HG02798 (cell line): Measurements from ENCODE around the gene MYH9.
"Not testable (repeated sequence)": the region's sequence is repeated elsewhere in the genome, so short reads cannot be mapped to it uniquely, and the experiment has no call there.

ENCODE experiments used
- ATAC-seq: cut with Tn5 transposase; IDR thresholded peaks from one replicate; pipeline ENCODE4 v1.9.1; 2021; ENCODE audit warnings: mild to moderate bottlenecking; ENCODE audit not compliant: unreplicated experiment, poor library complexity

MYH9 gene

DNA sequence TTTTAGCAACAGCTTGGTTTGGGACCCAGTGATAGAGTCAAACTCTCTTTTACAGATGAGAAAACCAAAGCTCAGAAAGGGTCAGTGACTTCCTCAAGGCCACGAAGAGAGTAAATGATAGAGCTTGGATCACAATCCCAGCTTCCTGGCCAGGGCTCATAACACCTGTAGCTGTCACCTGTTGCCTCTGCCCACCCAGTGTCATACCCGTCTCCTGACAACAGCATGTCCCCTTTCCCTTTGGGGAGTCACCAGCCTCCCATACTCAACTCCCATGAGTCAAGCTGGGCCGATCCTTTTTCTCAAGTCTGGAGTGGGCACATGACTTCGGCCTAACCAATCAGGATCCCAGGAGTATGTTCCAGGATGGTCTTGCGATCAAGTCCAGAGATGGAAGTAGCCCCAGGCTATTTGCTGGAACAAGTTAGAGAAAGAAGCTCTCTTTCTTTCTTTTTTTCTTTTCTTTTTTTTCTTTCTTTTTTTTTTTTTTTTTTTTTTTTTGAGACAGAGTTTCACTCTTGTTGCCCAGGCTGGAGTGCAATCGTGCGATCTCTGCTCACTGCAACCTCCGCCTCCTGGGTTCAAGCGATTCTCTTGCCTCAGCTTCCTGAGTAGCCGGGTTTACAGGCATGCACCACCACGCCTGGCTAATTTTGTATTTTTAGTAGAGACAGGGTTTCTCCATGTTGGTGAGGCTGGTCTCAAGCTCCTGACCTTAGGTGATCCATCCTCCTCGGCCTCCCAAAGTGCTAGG is 27.8 kb upstream of the MYH9 start:
- ATAC-seq, result no peak

DNA sequence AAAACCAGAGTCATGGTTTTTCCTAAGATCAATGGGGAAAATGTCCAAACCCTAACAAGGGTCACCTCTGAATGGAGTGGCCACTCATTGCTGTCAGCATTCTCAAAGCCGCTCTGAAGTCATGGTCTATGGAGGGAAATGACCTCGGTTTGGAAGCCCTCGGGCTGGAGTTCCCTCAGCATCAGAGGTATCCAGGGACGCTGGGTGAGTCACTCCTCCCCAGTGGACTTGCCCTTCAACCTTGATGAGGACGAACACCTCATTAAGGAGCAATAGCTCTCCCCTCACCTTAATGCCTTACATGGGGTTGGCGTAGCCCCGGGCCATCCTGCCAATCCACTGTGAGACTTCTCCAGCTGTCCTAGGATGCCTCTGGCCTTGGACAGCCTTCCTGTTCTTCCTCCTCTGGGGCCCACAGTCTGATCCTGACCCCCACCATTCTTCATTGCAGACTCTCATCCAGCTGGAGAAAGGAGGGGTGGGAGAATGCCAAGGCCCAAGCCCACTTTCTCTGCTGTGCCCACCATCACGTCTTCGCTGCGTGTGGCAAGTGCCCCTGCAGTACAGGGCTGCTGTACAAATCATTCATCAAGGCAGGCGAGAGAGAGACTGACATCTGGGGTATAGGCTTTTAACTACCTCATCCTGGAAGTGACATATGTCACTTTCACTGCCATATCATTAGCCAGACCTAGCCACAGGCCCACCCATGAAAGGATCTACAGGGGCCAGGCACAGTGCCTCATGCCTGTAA is 25.4 kb upstream of the MYH9 start:
- ATAC-seq, result no peak

DNA sequence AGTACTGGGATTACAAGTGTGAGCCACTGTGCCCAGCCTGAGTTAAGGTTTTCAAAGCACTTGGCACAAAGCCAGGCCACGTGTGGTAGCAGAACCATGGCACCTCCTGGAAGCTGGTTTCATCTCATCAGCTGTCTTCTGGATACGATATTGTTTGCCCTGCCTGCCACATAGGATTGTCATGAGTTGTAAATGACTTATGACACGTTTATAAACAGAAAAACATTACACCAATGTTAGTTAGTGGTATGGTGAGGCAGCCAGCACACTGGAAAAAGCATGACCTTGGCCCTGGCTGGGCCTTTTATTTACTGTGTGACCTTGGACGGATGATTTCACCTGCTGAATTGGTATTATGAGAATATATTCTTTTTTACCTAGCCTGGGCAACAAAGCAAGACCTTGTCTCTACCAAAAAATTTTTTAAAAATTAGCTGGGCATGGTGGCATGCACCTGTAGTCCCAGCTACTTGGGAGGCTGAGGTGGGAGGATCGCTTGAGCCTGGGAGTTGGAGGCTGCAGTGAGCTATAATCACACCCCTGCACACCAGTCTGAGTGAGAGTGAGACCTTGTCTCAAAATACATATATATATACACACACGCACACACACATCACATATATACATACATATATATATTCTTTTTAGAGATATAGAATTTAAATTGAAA is 24.0 kb upstream of the MYH9 start:
- no peak for ATAC-seq

DNA sequence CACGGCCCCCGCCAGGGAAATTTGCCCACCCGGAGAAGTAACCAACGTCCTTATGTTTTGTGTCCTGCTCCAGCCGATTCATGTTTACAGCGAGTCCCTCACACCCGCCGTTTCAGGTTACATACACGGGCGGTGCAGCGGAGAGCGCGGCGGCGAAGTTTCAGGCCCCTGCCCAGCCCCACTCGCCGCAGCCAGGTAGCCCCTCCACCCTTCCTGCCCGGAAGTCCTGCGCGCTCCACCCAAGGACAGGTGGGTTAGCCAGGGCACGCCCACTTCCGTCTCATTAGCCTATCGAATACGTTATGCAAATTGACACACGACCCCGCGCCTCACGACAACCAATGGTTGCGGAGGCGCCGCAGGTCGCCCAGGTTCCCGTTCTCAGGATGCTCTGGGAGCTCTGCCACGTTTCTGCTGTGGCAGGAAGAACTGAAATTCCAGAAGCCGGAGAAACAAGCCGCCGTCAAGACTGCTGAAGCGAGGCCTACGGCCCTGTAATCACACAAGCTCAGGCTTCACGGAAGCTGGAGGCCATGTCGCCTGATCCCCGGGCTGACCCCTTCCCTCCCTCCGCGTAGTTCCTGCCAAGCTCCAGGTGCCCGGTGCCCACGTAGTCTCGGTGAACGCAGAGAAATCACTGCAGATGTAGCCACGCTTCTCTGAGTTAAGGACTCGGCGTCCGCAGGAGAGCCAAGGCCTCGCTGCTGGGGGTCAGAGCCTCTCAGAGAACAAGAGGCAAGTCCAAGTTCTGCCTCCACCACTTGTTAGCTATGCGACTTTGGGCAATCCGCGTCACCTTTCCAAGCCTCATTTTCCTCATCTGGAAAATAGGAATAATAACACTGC is 22.4 kb upstream of the MYH9 start:
- ATAC-seq, result no peak

DNA sequence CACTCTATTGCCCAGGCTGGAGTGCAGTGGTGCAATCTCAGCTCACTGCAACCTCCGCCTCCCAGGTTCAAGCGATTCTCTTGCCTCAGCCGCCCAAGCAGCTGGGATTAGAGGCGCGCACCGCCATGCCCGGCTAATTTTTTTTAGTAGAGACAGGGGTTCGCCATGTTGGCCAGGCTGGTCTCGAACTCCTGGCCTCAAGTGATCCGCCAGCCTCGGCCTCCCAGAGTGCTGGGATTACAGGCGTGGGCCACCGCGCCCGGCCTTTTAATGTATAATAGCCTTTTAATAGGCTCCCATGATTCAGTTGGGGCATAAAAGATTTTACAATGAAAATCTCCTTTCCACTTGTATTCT is 21.8 kb upstream of the MYH9 start:
- ATAC-seq, result not testable (repeated sequence)

DNA sequence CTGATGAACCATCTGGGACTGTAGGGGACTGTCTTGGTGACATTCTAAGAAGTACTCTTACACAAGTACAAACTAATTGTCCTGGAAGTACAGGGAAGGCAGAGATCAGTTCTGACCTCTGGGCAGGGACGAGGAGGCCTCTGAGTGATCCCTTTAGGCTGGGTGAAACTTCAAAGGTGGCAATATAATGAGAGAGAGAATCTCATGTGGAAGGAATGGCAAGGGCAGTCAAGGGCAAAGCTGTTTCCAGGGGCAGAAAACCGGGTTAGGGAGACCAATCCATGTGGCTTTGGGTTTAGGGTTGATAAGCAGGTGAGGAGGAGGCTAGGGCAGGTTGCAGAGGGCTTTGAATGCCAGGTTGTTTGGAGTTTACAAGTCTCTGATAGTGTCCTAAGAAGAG is 21.3 kb upstream of the MYH9 start:
- ATAC-seq, result no peak

DNA sequence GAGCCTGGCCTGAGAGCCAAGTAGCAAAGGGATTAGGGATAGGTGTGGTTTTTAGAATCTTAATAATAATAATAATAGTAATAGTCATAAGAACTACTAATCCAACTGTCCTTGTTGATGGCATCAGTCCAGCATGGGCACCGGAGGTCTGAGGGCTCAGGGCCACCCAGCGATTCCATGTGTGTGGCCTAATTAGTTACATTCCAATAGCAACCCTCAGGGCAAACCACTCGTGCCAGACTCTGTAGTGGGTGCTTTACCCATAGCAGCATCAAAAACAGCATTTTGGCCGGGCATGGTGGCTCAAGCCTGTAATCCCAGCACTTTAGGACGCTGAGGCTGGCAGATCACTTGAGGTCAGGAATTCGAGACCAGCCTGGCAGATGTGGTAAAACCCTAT is 19.0 kb upstream of the MYH9 start:
- ATAC-seq, result no peak

DNA sequence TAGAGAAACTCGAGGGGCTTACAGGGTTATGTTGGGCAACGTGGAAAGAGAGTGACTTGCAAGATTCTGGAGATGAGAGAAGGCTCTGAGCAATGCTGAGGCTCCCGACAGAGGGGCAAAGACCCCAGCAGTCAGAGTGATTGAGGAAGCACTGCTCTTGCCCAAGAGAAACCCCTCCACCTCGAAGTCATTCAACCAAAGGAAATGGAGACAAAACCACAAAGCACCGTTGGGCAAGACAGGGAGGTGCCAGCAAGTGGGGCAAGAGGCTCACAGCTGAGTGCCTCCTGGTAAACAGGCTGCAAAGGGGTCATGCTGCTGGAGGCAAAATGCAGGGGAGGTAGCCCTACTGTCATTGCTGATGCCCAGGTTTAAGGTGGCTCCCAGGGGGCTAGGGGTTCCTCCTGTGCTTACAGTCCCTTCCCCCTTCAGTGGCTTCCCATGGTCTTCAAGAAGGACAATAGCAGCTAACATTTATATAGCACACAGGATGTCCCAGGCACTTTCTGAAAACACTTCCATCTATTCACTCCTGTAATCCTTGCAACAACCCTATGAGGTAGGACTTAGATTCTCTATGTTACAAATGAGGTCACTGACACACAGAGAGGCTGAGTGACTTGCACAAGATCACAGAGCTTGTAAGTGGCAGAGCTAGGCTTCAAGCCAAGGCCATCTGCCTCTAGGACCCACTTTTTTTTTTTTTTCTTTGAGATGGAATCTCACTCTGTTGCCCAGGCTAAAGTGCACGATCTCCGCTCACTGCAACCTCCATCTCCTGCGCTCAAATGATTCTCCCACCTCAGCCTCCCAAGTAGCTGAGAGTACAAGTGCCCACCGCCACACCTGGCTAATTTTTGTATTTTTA is 18.1 kb upstream of the MYH9 start:
- ATAC-seq, result no peak

DNA sequence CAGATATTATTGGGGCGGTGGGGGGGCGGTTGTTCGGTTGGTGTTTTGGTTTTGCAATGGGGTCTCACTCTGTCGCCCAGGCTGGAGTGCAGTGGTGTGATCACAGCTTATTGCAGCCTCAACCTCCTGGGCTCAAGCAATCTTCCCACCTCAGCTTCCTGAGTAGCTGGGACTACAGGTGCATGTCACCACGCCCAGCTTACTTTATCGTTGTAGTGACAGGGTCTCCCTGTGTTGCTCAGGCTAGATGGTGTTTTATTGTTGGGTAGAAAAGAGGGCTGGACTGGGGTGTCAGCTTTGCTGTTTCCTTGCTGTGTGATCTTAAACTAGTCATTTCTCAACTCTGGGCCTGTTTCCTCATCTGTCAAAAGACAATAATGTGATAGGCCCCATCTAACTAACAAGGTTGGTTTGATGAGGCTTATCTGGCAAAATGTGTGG is 17.5 kb upstream of the MYH9 start:
- ATAC-seq, result no peak

DNA sequence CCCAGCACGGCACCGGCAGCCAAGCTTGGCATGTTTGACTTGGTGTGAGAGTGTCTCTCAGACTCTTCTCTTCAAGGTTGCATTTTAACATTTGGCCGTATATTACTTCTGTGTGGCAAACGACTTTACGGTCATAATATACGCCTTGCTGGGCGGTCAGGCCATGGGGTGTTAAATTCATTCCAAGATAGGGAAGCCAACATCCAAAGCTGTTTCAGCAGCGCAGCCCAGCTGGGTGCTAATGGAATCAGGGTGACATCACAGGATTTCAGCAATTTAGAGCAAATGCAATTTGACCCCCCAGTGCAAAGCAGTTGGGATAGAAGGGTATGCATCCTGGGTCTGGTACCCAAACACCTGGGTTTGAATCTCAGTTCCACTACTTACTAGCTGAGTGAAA is 16.7 kb upstream of the MYH9 start:
- no peak for ATAC-seq

DNA sequence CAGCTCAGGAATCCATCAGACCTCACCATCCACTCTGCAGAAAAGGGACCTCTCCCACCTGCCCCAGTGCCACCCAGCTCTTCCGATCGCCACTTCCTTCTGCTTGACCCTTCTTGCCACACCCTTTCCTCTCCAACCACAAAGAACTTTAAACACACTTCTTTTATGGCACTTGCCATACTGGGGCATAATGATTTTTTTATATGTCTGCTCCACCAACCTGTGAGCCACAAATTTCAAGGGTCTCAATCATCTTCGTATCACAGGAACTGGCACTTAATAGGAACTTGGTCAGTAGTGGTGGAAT is 11.7 kb upstream of the MYH9 start:
- no peak for ATAC-seq

DNA sequence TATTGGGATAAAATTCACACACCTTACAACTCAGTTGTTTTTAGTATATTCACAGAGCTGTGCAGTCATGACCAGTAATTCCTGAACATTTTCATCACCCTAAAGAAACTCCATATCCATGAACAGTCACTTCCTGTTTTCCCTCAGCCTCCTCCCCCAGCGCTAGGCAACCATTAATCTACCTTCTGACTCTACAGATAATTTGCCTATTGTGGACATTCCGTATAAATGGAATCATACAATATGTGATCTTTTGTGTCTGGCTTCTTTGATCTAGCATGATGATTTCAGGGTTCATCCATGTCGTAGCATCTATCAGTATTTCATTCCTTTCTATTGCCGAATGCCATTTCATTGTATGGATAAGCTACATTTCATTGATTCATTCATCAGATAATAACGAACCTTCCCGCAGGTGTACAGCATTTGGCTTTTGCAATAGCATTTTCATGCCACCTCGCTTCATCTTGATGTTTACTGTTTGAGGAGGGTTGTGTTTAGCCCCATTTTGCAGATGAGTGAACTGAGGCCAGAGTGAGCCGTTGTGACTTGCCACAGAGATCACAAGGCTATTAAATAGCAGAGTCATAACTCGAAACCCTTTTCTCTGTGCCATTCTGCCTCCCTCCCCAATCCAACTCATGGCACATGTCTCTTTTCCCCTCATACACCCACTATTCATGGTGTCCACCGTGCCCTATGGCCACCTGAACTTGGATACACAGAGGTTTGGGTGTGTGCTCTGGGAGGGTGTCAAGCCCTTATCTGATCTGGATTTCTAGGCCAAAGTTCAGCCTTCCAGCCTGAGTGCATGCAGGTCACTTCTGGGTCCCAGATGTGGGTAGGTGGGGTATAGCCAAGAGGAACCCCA is 11.1 kb upstream of the MYH9 start:
- no peak for ATAC-seq

DNA sequence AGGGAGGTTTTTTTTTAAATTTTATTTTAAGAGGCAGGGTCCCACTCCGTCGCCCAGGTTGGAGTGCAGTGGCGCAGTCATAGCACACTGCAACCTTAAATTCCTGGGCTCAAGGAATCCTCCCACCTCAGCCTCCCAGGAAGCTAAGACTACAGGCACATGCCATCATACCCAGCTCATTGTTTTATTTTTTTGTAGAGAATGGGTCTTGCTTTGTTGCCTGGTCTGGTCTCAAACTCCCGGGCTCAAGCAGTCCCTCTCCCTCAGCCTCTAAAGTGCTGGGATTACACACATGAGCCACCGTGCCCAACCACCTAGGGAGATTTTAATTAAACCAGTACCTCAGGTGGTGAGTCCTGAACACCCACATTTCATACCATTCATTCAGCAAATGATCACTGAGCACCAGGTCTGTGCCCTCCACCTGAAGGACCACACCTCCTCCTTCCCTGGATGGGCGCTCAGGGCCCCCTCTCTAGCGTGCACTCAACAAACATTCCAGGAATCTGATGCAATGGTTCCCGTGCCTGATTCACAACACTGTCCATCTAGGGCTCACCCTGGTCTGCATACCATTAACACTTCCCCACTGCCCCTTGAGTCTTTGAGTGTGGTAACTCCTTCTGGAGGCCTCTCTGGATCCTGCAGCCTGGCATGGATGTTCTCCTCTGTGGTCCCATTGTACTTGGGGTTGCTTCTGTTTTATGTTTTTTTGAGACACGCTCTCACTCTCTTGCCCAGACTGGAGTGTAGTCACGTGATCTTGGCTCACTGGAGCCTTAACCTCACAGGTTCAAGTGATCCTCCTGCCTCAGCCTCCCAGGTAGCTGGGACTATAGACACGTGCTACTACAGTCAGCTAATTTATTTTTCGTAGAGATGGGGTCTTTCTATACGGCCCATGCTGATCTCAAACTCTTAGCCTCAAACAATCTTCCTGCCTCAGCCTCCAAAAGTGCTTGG is 9.6 kb upstream of the MYH9 start:
- ATAC-seq, result no peak

DNA sequence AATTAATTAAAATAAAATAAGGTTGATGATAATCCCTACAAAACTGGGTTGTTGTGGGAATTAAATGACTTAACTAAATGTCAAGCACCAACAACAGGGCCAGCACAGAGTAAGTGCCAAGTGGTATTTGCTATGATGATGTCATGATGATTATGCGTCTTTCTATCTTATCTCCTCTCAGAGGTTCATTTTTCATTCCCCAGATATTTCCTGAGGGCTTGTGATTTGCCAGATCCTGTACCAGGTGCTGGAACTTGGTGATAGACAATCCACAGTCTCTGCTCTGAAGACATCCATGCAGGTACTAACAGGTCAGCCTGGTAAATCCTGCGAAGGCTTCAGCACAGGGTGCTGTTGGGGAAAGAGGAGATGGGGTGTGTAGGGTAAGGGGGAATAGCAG is 8.1 kb upstream of the MYH9 start:
- ATAC-seq, result no peak

DNA sequence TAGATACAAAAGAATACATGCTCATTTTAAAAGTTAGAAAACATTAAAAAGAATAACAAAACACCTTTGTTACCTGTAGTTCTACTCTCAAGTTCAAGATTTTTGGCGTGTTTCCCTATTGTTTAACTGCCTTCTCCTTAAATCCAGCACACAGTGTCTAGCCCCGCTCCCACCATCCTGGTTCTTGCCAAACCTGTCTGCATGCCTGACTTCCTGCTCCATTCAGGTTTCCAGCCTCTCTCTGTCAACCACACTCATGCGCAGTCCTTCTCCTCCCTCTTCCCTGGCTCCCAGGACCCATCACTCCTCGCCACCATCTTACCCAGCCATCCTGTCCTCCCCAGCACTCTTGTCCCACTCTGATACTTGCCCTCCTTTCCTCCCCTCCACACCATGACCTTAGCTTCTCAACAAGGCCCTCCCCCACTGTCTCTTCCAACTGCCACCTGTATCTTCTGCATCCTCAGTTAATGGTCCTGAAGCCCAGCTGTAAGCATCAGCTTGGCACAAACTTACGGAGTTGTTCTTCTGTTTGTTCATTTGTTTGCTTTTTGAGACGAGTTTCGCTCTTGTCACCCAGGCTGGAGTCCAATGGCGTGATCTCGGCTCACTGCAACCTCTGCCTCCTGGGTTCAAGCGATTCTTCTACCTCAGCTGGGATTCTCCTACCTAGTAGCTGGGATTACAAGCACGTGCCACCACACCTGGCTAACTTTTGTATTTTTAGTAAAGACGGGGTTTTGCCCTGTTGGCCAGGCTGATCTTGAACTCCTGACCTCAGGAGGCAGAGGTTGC is 7.5 kb upstream of the MYH9 start:
- ATAC-seq, result no peak

DNA sequence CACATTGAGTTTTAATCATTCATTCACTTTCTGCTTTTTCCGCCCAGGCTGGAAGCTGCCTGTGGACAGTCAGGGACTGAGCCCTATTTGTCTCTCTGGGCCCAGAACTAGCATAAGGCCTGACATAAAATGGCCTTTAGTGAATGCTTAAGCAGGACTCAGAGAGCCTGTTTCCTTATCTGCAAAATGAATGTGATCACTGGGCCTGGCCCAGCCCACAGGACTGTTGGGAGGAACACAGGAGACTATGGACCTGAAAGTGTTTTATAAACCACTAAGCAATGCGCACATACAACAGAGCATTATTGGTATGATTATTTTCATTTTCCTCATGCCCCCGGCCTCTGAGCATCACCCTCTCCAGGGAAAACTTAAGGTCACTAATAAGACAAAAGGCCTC is 3.9 kb upstream of the MYH9 start:
- ATAC-seq, result no peak

DNA sequence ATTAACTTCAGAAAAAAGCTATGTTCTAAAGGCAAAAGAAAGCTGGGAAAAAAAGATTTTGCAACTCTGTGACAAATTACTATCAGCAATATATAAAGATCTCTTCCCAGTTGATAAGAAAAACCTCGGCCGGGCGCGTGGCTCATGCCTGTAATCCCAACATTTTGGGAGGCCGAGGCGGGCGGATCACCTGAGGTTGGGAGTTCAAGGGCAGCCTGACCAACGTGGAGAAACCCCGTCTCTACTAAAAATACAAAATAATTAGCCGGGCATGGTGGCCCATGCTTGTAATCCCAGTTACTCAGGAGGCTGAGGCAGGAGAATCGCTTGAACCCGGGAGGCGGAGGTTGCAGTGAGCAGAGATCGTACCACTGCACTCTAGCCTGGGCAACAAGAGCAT is 1.4 kb upstream of the MYH9 start:
- not testable (repeated sequence) for ATAC-seq
